ENCODE data around the gene PDE4D. TPM values are rescaled to one million over a fixed set of nuclear protein-coding genes. Genes with fewer than 3 reads are reported as not detected.

PDE4D gene
- total RNA-seq, 1 donor = 27.7 TPM

GRCh38 chr5:59104400-59105127 is 789.0 kb downstream of the PDE4D start:
- no peak for DNase-seq (ENCODE audit: low read depth in 2 of 3, low spot score in 2 of 3)

GRCh38 chr5:59103303-59103702 is 790.2 kb downstream of the PDE4D start:
- no peak for DNase-seq (ENCODE audit: low read depth in 2 of 3, low spot score in 2 of 3)

- DNase-seq (ENCODE audit: low read depth in 2 of 3, low spot score in 2 of 3) = no peak
Observed at GRCh38 chr5:59102437-59102836, 791.1 kb downstream of the PDE4D start.

- no peak for DNase-seq (ENCODE audit: low read depth in 2 of 3, low spot score in 2 of 3)
Observed at GRCh38 chr5:59100875-59101274, 792.7 kb downstream of the PDE4D start.

GRCh38 chr5:59099995-59100345 is 793.6 kb downstream of the PDE4D start:
- DNase-seq (ENCODE audit: low read depth in 2 of 3, low spot score in 2 of 3) = no peak

- DNase-seq (ENCODE audit: low read depth in 2 of 3, low spot score in 2 of 3) = peak in 1 of 3 donors; percentile 13
Observed at GRCh38 chr5:59099270-59099994, 794.1 kb downstream of the PDE4D start.

GRCh38 chr5:59098743-59099142 is 794.8 kb downstream of the PDE4D start:
- DNase-seq (ENCODE audit: low read depth in 2 of 3, low spot score in 2 of 3) = no peak

- no peak for DNase-seq (ENCODE audit: low read depth in 2 of 3, low spot score in 2 of 3)
Observed at GRCh38 chr5:59097712-59098111, 795.8 kb downstream of the PDE4D start.

- no peak for DNase-seq (ENCODE audit: low read depth in 2 of 3, low spot score in 2 of 3)
Observed at GRCh38 chr5:59097116-59097515, 796.4 kb downstream of the PDE4D start.

- DNase-seq (ENCODE audit: low read depth in 2 of 3, low spot score in 2 of 3) = no peak
Observed at GRCh38 chr5:59095480-59095879, 798.0 kb downstream of the PDE4D start.

GRCh38 chr5:59094864-59095263 is 798.7 kb downstream of the PDE4D start:
- no peak for DNase-seq (ENCODE audit: low read depth in 2 of 3, low spot score in 2 of 3)

GRCh38 chr5:59093329-59093728 is 800.2 kb downstream of the PDE4D start:
- no peak for DNase-seq (ENCODE audit: low read depth in 2 of 3, low spot score in 2 of 3)

- no peak for DNase-seq (ENCODE audit: low read depth in 2 of 3, low spot score in 2 of 3)
Observed at GRCh38 chr5:59092758-59093157, 800.8 kb downstream of the PDE4D start.

- DNase-seq (ENCODE audit: low read depth in 2 of 3, low spot score in 2 of 3) = no peak
Observed at GRCh38 chr5:59091965-59092364, 801.6 kb downstream of the PDE4D start.

- DNase-seq (ENCODE audit: low read depth in 2 of 3, low spot score in 2 of 3) = no peak
Observed at GRCh38 chr5:59090323-59090722, 803.2 kb downstream of the PDE4D start.

GRCh38 chr5:59089767-59090166 is 803.8 kb downstream of the PDE4D start:
- no peak for DNase-seq (ENCODE audit: low read depth in 2 of 3, low spot score in 2 of 3)

GRCh38 chr5:59088546-59088945 is 805.0 kb downstream of the PDE4D start:
- DNase-seq (ENCODE audit: low read depth in 2 of 3, low spot score in 2 of 3) = no peak

GRCh38 chr5:59086024-59086423 is 807.5 kb downstream of the PDE4D start:
- no peak for DNase-seq (ENCODE audit: low read depth in 2 of 3, low spot score in 2 of 3)

GRCh38 chr5:59081693-59082092 is 811.8 kb downstream of the PDE4D start:
- DNase-seq (ENCODE audit: low read depth in 2 of 3, low spot score in 2 of 3) = no peak

- DNase-seq (ENCODE audit: low read depth in 2 of 3, low spot score in 2 of 3) = no peak
Observed at GRCh38 chr5:59079622-59080620, 813.6 kb downstream of the PDE4D start.
